IMR-90 (cell line): ENCODE results near the gene CHRNG. TPM values are rescaled to one million over a fixed set of nuclear protein-coding genes. Genes with fewer than 3 reads are reported as not detected.

Source experiments
- ATAC-seq: fragments of 200-7000 bp; cut with Tn5 transposase; 2 replicates; pipeline ENCODE4 v1.9.1; 2020; ENCODE audit warnings: low read depth, mild to moderate bottlenecking, moderate library complexity
- BruUV-seq: library from RNA; stranded (reverse); fragments of 400-500 nt; replicated peaks from 2 replicates; lab custom pipeline; 2021; lab: Mats Ljungman, UMichigan
- CTCF ChIA-PET: fragments of 300-600 bp; formaldehyde crosslinking; extraction: SDS; loops from one replicate; lab custom pipeline; 2021; ENCODE audit warnings: antibody characterized with exemption; lab: Yijun Ruan, JAX
- POLR2A ChIA-PET: fragments of 300-600 bp; sonication (Branson Sonifier 250); formaldehyde crosslinking; loops from one replicate; lab custom pipeline; 2022; ENCODE audit warnings: antibody characterized with exemption; ENCODE audit not compliant: unreplicated experiment; lab: Charles Lee
- DNase-seq: peaks from one replicate; pipeline ENCODE4 v3.0.0; 2013
- H2AFZ ChIP-seq: replicated peaks from 2 replicates; pipeline ENCODE3; 2013; ENCODE audit warnings: low read length, mild to moderate bottlenecking; ENCODE audit not compliant: poor library complexity
- H2AK5ac ChIP-seq: 2 replicates; pipeline ENCODE4 v1.6.1; 2013; ENCODE audit warnings: low read depth, low read length, inconsistent platforms
- H2AK9ac ChIP-seq: replicated peaks from 2 replicates; pipeline ENCODE3; 2013; ENCODE audit warnings: mild to moderate bottlenecking, low read depth, low read length, moderate library complexity; ENCODE audit not compliant: poor library complexity
- H2BK120ac ChIP-seq: 2 replicates; pipeline ENCODE4 v1.6.1; 2013; ENCODE audit warnings: low read depth, low read length, inconsistent platforms
- H2BK15ac ChIP-seq: 3 replicates; pipeline ENCODE4 v1.6.1; 2013; ENCODE audit warnings: low read depth, low read length, inconsistent platforms
- H2BK20ac ChIP-seq: 2 replicates; pipeline ENCODE4 v1.6.1; 2013; ENCODE audit warnings: low read depth, mild to moderate bottlenecking, inconsistent platforms, low read length, moderate library complexity
- H2BK5ac ChIP-seq: 2 replicates; pipeline ENCODE4 v1.6.1; 2013; ENCODE audit warnings: mild to moderate bottlenecking, low read depth, low read length, inconsistent platforms; ENCODE audit not compliant: poor library complexity, severe bottlenecking
- H3K14ac ChIP-seq: replicated peaks from 2 replicates; pipeline ENCODE4 v1.6.1; 2013; ENCODE audit warnings: low read depth, low read length, inconsistent platforms
- H3K18ac ChIP-seq: 2 replicates; pipeline ENCODE4 v1.6.1; 2013; ENCODE audit warnings: low read depth, low read length, control low read depth
- H3K23ac ChIP-seq: 2 replicates; pipeline ENCODE4 v1.6.1; 2013; ENCODE audit warnings: low read depth, low read length, inconsistent platforms
- H3K27ac ChIP-seq: 2 replicates; pipeline ENCODE4 v1.5.1; 2013; ENCODE audit warnings: mild to moderate bottlenecking, control low read depth, low read length; ENCODE audit not compliant: insufficient read depth
- H3K27me3 ChIP-seq: 2 replicates; pipeline ENCODE4 v1.6.1; 2013; ENCODE audit warnings: low read length; ENCODE audit not compliant: control insufficient read depth, insufficient read depth
- H3K36me3 ChIP-seq: 2 replicates; pipeline ENCODE4 v1.6.1; 2013; ENCODE audit warnings: low read length, mixed read lengths; ENCODE audit not compliant: control insufficient read depth, insufficient read depth
- H3K4ac ChIP-seq: 2 replicates; pipeline ENCODE4 v1.6.1; 2013; ENCODE audit warnings: low read depth, low read length, inconsistent platforms
- H3K4me1 ChIP-seq: 2 replicates; pipeline ENCODE4 v1.6.1; 2013; ENCODE audit warnings: low read length, mixed read lengths; ENCODE audit not compliant: control insufficient read depth, insufficient read depth
- H3K4me2 ChIP-seq: 2 replicates; pipeline ENCODE4 v1.6.1; 2013; ENCODE audit warnings: low read depth, mild to moderate bottlenecking, control low read depth, low read length, moderate library complexity
- H3K4me3 ChIP-seq: 2 replicates; pipeline ENCODE4 v1.5.1; 2013; ENCODE audit warnings: low read depth, mild to moderate bottlenecking, control low read depth, low read length, moderate library complexity; ENCODE audit not compliant: insufficient read depth
- H3K56ac ChIP-seq: 2 replicates; pipeline ENCODE4 v1.6.1; 2013; ENCODE audit warnings: low read length, inconsistent platforms; ENCODE audit not compliant: insufficient read depth; ENCODE audit errors: extremely low read depth
- H3K79me1 ChIP-seq, 2 experiments: 2 replicates each; pipeline ENCODE4 v1.6.1; 2013; ENCODE audit warnings: low read length in 2 of 2, inconsistent platforms in 1 of 2, low read depth in 1 of 2
- H3K9ac ChIP-seq: 2 replicates; pipeline ENCODE4 v1.6.1; 2013; ENCODE audit warnings: low read depth, low read length, control low read depth
- H3K9me1 ChIP-seq: 2 replicates; pipeline ENCODE4 v1.6.1; 2013; ENCODE audit warnings: low read length, inconsistent platforms; ENCODE audit not compliant: insufficient read depth
- H3K9me3 ChIP-seq: 2 replicates; pipeline ENCODE4 v1.6.1; 2013; ENCODE audit warnings: low read length; ENCODE audit not compliant: control insufficient read depth, insufficient read depth
- H4K20me1 ChIP-seq: 2 replicates; pipeline ENCODE4 v1.6.1; 2013; ENCODE audit warnings: low read length, inconsistent platforms; ENCODE audit not compliant: insufficient read depth
- H4K5ac ChIP-seq: 2 replicates; pipeline ENCODE4 v1.6.1; 2013; ENCODE audit warnings: mild to moderate bottlenecking, low read depth, low read length, control low read depth
- H4K8ac ChIP-seq, 2 experiments: 2 replicates each; pipeline ENCODE4 v1.6.1; 2013; ENCODE audit warnings: low read depth in 2 of 2, low read length in 2 of 2, control low read depth in 1 of 2, inconsistent platforms in 1 of 2
- H4K91ac ChIP-seq: 2 replicates; pipeline ENCODE4 v1.6.1; 2013; ENCODE audit warnings: low read depth, low read length, inconsistent platforms; ENCODE audit not compliant: insufficient read depth
- CTCF ChIP-seq: conservative IDR thresholded peaks from 2 replicates; pipeline ENCODE4 v1.5.1; 2012; ENCODE audit warnings: mild to moderate bottlenecking, low read depth, low read length, improper control_type of control experiment
- MAFK ChIP-seq: IDR thresholded peaks from 2 replicates; pipeline ENCODE4 v1.6.1; 2012; ENCODE audit warnings: low read depth, low read length, improper control_type of control experiment
- NFE2L2 ChIP-seq: fragments of 150-350 bp; IDR thresholded peaks from 2 replicates; pipeline ENCODE4 v1.6.1; 2016; ENCODE audit warnings: low read depth, mild to moderate bottlenecking, low read length
- POLR2A ChIP-seq: IDR thresholded peaks from 2 replicates; pipeline ENCODE4 v1.6.1; 2012; ENCODE audit warnings: mild to moderate bottlenecking, low read depth, low read length
- RAD21 ChIP-seq: IDR thresholded peaks from 2 replicates; pipeline ENCODE4 v1.6.1; 2012; ENCODE audit warnings: low read length, improper control_type of control experiment
- RCOR1 ChIP-seq: IDR thresholded peaks from 2 replicates; pipeline ENCODE4 v1.6.1; 2012; ENCODE audit warnings: mild to moderate bottlenecking, low read length, improper control_type of control experiment; ENCODE audit not compliant: insufficient replicate concordance
- RFX5 ChIP-seq: IDR thresholded peaks from 2 replicates; pipeline ENCODE4 v1.8.0; 2012; ENCODE audit warnings: low read depth, mild to moderate bottlenecking, low read length, moderate library complexity
- SMC3 ChIP-seq: fragments of 150-350 bp; IDR thresholded peaks from 2 replicates; pipeline ENCODE4 v1.6.1; 2016; ENCODE audit warnings: low read depth, mild to moderate bottlenecking, antibody characterized with exemption, low read length, moderate library complexity
- WGBS, 2 experiments: methylation state at CpG; one replicate each; pipeline versions ENCODE4 v1.1.5 to v1.1.7; 2013; ENCODE audit warnings: missing lambda C conversion rate in 2 of 2; ENCODE audit not compliant: insufficient read length in 1 of 2; ENCODE audit errors: extremely low coverage in 2 of 2; 5-methylcytosine and 5-hydroxymethylcytosine counted together
- dilution Hi-C: fragments of 300-500 bp; cut with HindIII; formaldehyde crosslinking; loops from one replicate; pipeline ENCODE4 v1.14.3; 2018; ENCODE audit warnings: low sequenced_read_pairs; ENCODE audit not compliant: unreplicated experiment
- in situ Hi-C: fragments of 300-500 bp; cut with MboI; formaldehyde crosslinking; loops from 3 replicates; pipeline ENCODE4 v1.14.3; 2019; ENCODE audit warnings: low sequenced_read_pairs, inconsistent platforms, mixed read lengths
- intact Hi-C: fragments of 100-400 bp; cut with micrococcal nuclease; formaldehyde crosslinking; loops from 2 replicates; pipeline ENCODE4 v1.10.0; 2022
- polyA plus RNA-seq, 3 experiments: library from polyadenylated mRNA; depleted of rRNA; stranded (reverse); fragments of >200 nt; gene quantifications; 2 replicates each; pipeline ENCODE4 v1.2.3, GENCODE V29; 2012; ENCODE audit warnings: low replicate concordance in 1 of 3
- total RNA-seq: library from RNA; depleted of rRNA; stranded (reverse); fragments of >200 nt; gene quantifications from 2 replicates; pipeline ENCODE4 v1.2.3, GENCODE V29; 2012
- TF ChIP-seq, protein P1 (sequence below): fragments of 150-350 bp; IDR thresholded peaks from 2 replicates; pipeline ENCODE4 v1.6.1; 2016; ENCODE audit warnings: low read depth, mild to moderate bottlenecking, low read length, moderate library complexity, borderline replicate concordance

The CHRNG gene
- total and polyA plus RNA-seq, 2 of the 4 experiments (the other 2 are of a cell fraction), result not detected

GRCh38 chr2:232538671-232539070, 821 bp upstream of the CHRNG start:
- BruUV-seq, result no TSS peak
- CTCF ChIA-PET, result interaction anchor here (0.7 kb wide), 1 partner anchor 512 kb away, joined by 7 read pairs; no protein-coding TSS in a partner anchor
- no peak overlapping the region for H2BK15ac ChIP-seq

More at GRCh38 chr2:232538671-232539070, 821 bp upstream of the CHRNG start:
- 0 out of 2 replicates have a peak, but pooled peaks cover 3% of the 10 kb centered on the region for H3K9me1 ChIP-seq
- no peak for TF ChIP-seq RAD21
- TF ChIP-seq MAFK, result no peak
- TF ChIP-seq RCOR1, result no peak
- no peak for TF ChIP-seq RFX5
- TF ChIP-seq NFE2L2, result no peak
- no peak for TF ChIP-seq SMC3
- TF ChIP-seq, protein P1, sequence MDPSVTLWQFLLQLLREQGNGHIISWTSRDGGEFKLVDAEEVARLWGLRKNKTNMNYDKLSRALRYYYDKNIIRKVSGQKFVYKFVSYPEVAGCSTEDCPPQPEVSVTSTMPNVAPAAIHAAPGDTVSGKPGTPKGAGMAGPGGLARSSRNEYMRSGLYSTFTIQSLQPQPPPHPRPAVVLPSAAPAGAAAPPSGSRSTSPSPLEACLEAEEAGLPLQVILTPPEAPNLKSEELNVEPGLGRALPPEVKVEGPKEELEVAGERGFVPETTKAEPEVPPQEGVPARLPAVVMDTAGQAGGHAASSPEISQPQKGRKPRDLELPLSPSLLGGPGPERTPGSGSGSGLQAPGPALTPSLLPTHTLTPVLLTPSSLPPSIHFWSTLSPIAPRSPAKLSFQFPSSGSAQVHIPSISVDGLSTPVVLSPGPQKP, result no peak
- TF ChIP-seq CTCF, result no peak
- no peak for TF ChIP-seq POLR2A
- H4K8ac ChIP-seq, result no peak overlapping the region
- no peak overlapping the region for H3K4me3 ChIP-seq
- no peaks in the 10 kb centered on the region; the same call in 1 of the 2 replicates for H3K4me1 ChIP-seq
- no peak overlapping the region for H3K23ac ChIP-seq
- no peaks in the 10 kb centered on the region for H3K79me1 ChIP-seq
- H2AK9ac ChIP-seq, result no peak overlapping the region
- H2BK20ac ChIP-seq, result no peak overlapping the region
- no peak overlapping the region for H3K4me2 ChIP-seq
- H3K18ac ChIP-seq, result no peak overlapping the region
- no peak overlapping the region for H3K27ac ChIP-seq
- dilution Hi-C loops, result no loop called here
- H2BK5ac ChIP-seq, result no peak overlapping the region
- no peak overlapping the region for H2AK5ac ChIP-seq
- no peak overlapping the region for H3K14ac ChIP-seq
- H3K9ac ChIP-seq, result no peak overlapping the region
- WGBS, 2 experiments, result no CpG with 5 or more reads among the region's 4 CpGs
- H4K20me1 ChIP-seq, result no peaks in the 10 kb centered on the region; the same call in 1 of the 2 replicates
- no peak for ATAC-seq
- in situ Hi-C loops, result no loop called here
- no peak for DNase-seq
- H2BK120ac ChIP-seq, result no peak overlapping the region
- H3K9me3 ChIP-seq, result peaks cover 6% of the 10 kb centered on the region
- H3K56ac ChIP-seq, result no peak overlapping the region
- H2AFZ ChIP-seq, result no peak overlapping the region
- H3K27me3 ChIP-seq, result peaks cover 17% of the 10 kb centered on the region
- no peak overlapping the region for H4K91ac ChIP-seq
- POLR2A ChIA-PET, result no interaction called here
- intact Hi-C loops, result no loop called here
- H3K36me3 ChIP-seq, result no peaks in the 10 kb centered on the region
- no peak overlapping the region for H4K5ac ChIP-seq
- no peak overlapping the region for H3K4ac ChIP-seq
